NB4 (cell line): ENCODE measurements around the gene GPR17.

Experiments
- CTCF ChIP-seq: IDR thresholded peaks from one replicate; pipeline ENCODE4 v1.5.1; 2012; ENCODE audit warnings: low read depth, low read length
- MYC ChIP-seq: IDR thresholded peaks from 2 replicates; pipeline ENCODE4 v1.6.1; 2011; ENCODE audit warnings: low read depth, low read length

DNA sequence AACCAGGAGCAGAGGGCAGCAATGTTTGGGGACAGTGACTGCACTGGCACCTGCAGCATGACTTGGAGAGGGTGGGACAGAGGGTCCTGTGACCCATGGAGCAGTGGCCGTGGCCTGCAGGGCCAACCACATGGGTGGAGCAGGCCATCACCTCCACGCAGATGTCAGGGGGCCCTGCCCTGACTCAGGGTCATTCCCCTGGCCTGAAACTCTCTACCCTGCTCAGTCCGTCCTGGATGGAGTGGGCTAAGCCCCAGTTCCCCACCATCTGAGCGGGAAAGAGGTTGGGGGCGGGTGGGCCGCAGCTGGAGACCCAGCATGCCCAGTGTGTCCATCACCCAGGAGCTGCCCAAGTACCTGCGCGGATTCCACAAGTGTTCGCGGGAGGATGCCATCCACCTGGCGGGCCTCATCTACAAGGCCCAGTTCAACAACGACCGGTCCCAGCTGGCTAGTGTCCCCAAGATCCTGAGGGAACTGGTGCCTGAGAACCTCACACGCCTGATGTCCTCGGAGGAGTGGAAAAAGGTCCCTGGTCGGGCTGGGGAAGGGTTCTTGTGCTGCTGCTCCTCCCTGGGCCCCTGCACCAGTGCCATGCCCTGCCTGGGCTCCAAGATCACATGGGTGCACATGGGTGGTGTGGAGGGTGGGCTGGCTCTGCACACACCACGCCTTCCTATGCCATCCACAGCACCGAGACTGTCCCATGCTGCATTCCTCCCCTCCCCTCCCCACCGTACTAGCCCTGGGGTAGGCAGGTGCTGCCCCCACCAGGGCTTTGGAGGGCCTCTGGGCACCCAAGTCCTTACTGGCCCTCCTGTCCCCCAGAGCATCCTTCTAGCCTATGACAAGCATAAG, 10.3 kb upstream of the GPR17 start:
- TF ChIP-seq CTCF (no peak), MYC (no peak)
